Measurements from ENCODE around the gene THSD7A. TPM values are rescaled to one million over a fixed set of nuclear protein-coding genes. Genes with fewer than 3 reads are reported as not detected.

THSD7A gene
- total RNA-seq, 1 donor from 2014 or later = 8.0 TPM

GRCh38 chr7:11376529-11376928 is 455.5 kb downstream of the THSD7A start:
- no peak for ATAC-seq
- H3K9me3 ChIP-seq = no peaks in the 10 kb centered on the region
- DNase-seq = no peak
- H3K27me3 ChIP-seq = no peaks in the 10 kb centered on the region
- no peaks in the 10 kb centered on the region for H3K36me3 ChIP-seq
- H3K4me3 ChIP-seq = no peak overlapping the region
- H3K27ac ChIP-seq = no peak overlapping the region
- TF ChIP-seq CTCF (IDR thresholded peaks at IDR 0.05) = no peak
- intact Hi-C loops (cut with DNase I) = no loop called here
- H3K4me1 ChIP-seq = no peaks in the 10 kb centered on the region

- ATAC-seq = no peak
- DNase-seq = no peak
- Histone ChIP-seq H3K9me3 (no peaks in the 10 kb centered on the region), H3K4me3 (no peak overlapping the region), H3K4me1 (no peaks in the 10 kb centered on the region), H3K27me3 (no peaks in the 10 kb centered on the region), H3K27ac (no peak overlapping the region), H3K36me3 (no peaks in the 10 kb centered on the region)
- no peak for TF ChIP-seq CTCF (IDR thresholded peaks at IDR 0.05)
- intact Hi-C loops (cut with DNase I) = no loop called here
These were observed 457.4 kb downstream of the THSD7A start for GRCh38 chr7:11374629-11375028.

GRCh38 chr7:11373546-11374142 is 458.4 kb downstream of the THSD7A start:
- no peaks in the 10 kb centered on the region for H3K4me1 ChIP-seq
- no peak overlapping the region for H3K27ac ChIP-seq
- TF ChIP-seq CTCF (IDR thresholded peaks at IDR 0.05) = peak; percentile 41
- H3K9me3 ChIP-seq = no peaks in the 10 kb centered on the region
- no peaks in the 10 kb centered on the region for H3K27me3 ChIP-seq
- no peak overlapping the region for H3K4me3 ChIP-seq
- intact Hi-C loops (cut with DNase I) = no loop called here
- DNase-seq (no peak), ATAC-seq (no peak)
- no peaks in the 10 kb centered on the region for H3K36me3 ChIP-seq

- intact Hi-C loops (cut with DNase I) = no loop called here
- Histone ChIP-seq H3K9me3 (no peaks in the 10 kb centered on the region), H3K27me3 (no peaks in the 10 kb centered on the region), H3K4me1 (no peaks in the 10 kb centered on the region), H3K4me3 (no peak overlapping the region), H3K36me3 (no peaks in the 10 kb centered on the region), H3K27ac (no peak overlapping the region)
- ATAC-seq = no peak
- no peak for DNase-seq
- no peak for TF ChIP-seq CTCF (IDR thresholded peaks at IDR 0.05)
These were observed 462.3 kb downstream of the THSD7A start for GRCh38 chr7:11369696-11370095.

- DNase-seq = no peak
- no peak overlapping the region for H3K4me3 ChIP-seq
- intact Hi-C loops (cut with DNase I) = no loop called here
- no peak for TF ChIP-seq CTCF (IDR thresholded peaks at IDR 0.05)
- H3K9me3 ChIP-seq = no peaks in the 10 kb centered on the region
- no peaks in the 10 kb centered on the region for H3K4me1 ChIP-seq
- H3K27ac ChIP-seq = no peak overlapping the region
- H3K36me3 ChIP-seq = no peaks in the 10 kb centered on the region
- no peaks in the 10 kb centered on the region for H3K27me3 ChIP-seq
- no peak for ATAC-seq
These were observed 465.9 kb downstream of the THSD7A start for GRCh38 chr7:11366118-11366517.

- TF ChIP-seq CTCF (IDR thresholded peaks at IDR 0.05) = no peak
- intact Hi-C loops (cut with DNase I) = no loop called here
These were observed 473.4 kb downstream of the THSD7A start for GRCh38 chr7:11358637-11359036.

More at GRCh38 chr7:11358637-11359036, 473.4 kb downstream of the THSD7A start:
- Histone ChIP-seq H3K27me3 (no peaks in the 10 kb centered on the region), H3K27ac (no peak overlapping the region), H3K36me3 (no peaks in the 10 kb centered on the region), H3K9me3 (no peaks in the 10 kb centered on the region), H3K4me3 (no peak overlapping the region), H3K4me1 (no peaks in the 10 kb centered on the region)
- no peak for DNase-seq
- no peak for ATAC-seq
